Stimulated activated naive CD8-positive, alpha-beta T cell treated with anti-CD3 and anti-CD28 coated beads, Interleukin-15, Interleukin-2, amounts not matched to agents 100 ng/mL and 50 ng/mL, for 24 hours (primary cell): ENCODE data around the gene PRR12.

Experiments used
- H3K27ac Mint-ChIP-seq: one replicate; pipeline ENCODE4 v1.8.0; 2021; ENCODE audit warnings: mild to moderate bottlenecking, mixed read lengths
- H3K27me3 Mint-ChIP-seq: one replicate; pipeline ENCODE4 v1.8.0; 2021; ENCODE audit warnings: mixed read lengths
- H3K36me3 Mint-ChIP-seq: one replicate; pipeline ENCODE4 v1.8.0; 2021; ENCODE audit warnings: low read depth, mixed read lengths
- H3K4me1 Mint-ChIP-seq: one replicate; pipeline ENCODE4 v1.8.0; 2021; ENCODE audit warnings: low read depth, mixed read lengths
- H3K4me3 Mint-ChIP-seq: one replicate; pipeline ENCODE4 v1.8.0; 2021; ENCODE audit warnings: mild to moderate bottlenecking, mixed read lengths
- H3K9me3 Mint-ChIP-seq: one replicate; pipeline ENCODE4 v1.8.0; 2021; ENCODE audit warnings: mixed read lengths

Gene PRR12

GRCh38 chr19:49593233-49594113 lies 2.5 kb downstream of the PRR12 start:
- no peaks in the 10 kb centered on the region for H3K9me3 Mint-ChIP-seq
- H3K36me3 Mint-ChIP-seq = peaks cover 11% of the 10 kb centered on the region
- no peaks in the 10 kb centered on the region for H3K27me3 Mint-ChIP-seq
- peak overlapping the region; percentile 94 for H3K4me3 Mint-ChIP-seq
- H3K27ac Mint-ChIP-seq = peak overlapping the region; percentile 92
- H3K4me1 Mint-ChIP-seq = peaks cover 30% of the 10 kb centered on the region

GRCh38 chr19:49594157-49594992 lies 3.4 kb downstream of the PRR12 start:
- Mint-ChIP-seq H3K4me1 (peaks cover 24% of the 10 kb centered on the region), H3K9me3 (no peaks in the 10 kb centered on the region), H3K27me3 (no peaks in the 10 kb centered on the region), H3K36me3 (peaks cover 15% of the 10 kb centered on the region), H3K4me3 (peak overlapping the region; percentile 94), H3K27ac (peak overlapping the region; percentile 92)

GRCh38 chr19:49594993-49595818 lies 4.2 kb downstream of the PRR12 start:
- peaks cover 17% of the 10 kb centered on the region for H3K4me1 Mint-ChIP-seq
- H3K9me3 Mint-ChIP-seq = no peaks in the 10 kb centered on the region
- H3K36me3 Mint-ChIP-seq = peaks cover 20% of the 10 kb centered on the region
- no peak overlapping the region for H3K4me3 Mint-ChIP-seq
- no peaks in the 10 kb centered on the region for H3K27me3 Mint-ChIP-seq
- no peak overlapping the region for H3K27ac Mint-ChIP-seq

GRCh38 chr19:49595819-49596404 lies 4.9 kb downstream of the PRR12 start:
- no peak overlapping the region for H3K27ac Mint-ChIP-seq
- no peaks in the 10 kb centered on the region for H3K9me3 Mint-ChIP-seq
- no peaks in the 10 kb centered on the region for H3K27me3 Mint-ChIP-seq
- peaks cover 24% of the 10 kb centered on the region for H3K36me3 Mint-ChIP-seq
- no peak overlapping the region for H3K4me3 Mint-ChIP-seq
- H3K4me1 Mint-ChIP-seq = peaks cover 15% of the 10 kb centered on the region

- H3K4me1 Mint-ChIP-seq = peaks cover 18% of the 10 kb centered on the region
- no peak overlapping the region for H3K27ac Mint-ChIP-seq
- no peaks in the 10 kb centered on the region for H3K27me3 Mint-ChIP-seq
- no peaks in the 10 kb centered on the region for H3K9me3 Mint-ChIP-seq
- no peak overlapping the region for H3K4me3 Mint-ChIP-seq
- peaks cover 27% of the 10 kb centered on the region for H3K36me3 Mint-ChIP-seq
Measured at GRCh38 chr19:49596407-49596806, 5.4 kb downstream of the PRR12 start.

GRCh38 chr19:49596954-49597702 lies 6.1 kb downstream of the PRR12 start:
- Mint-ChIP-seq H3K4me1 (peaks cover 18% of the 10 kb centered on the region), H3K9me3 (no peaks in the 10 kb centered on the region), H3K27ac (no peak overlapping the region), H3K36me3 (peaks cover 27% of the 10 kb centered on the region), H3K4me3 (no peak overlapping the region), H3K27me3 (no peaks in the 10 kb centered on the region)

- Mint-ChIP-seq H3K36me3 (peaks cover 27% of the 10 kb centered on the region), H3K4me3 (no peak overlapping the region), H3K4me1 (peaks cover 18% of the 10 kb centered on the region), H3K27ac (no peak overlapping the region), H3K27me3 (no peaks in the 10 kb centered on the region), H3K9me3 (no peaks in the 10 kb centered on the region)
Measured at GRCh38 chr19:49597703-49597974, 6.7 kb downstream of the PRR12 start.

GRCh38 chr19:49599378-49600295 lies 8.7 kb downstream of the PRR12 start:
- H3K27me3 Mint-ChIP-seq = no peaks in the 10 kb centered on the region
- peak overlapping the region; percentile 65 for H3K27ac Mint-ChIP-seq
- no peak overlapping the region for H3K4me3 Mint-ChIP-seq
- peaks cover 21% of the 10 kb centered on the region for H3K36me3 Mint-ChIP-seq
- H3K9me3 Mint-ChIP-seq = no peaks in the 10 kb centered on the region
- H3K4me1 Mint-ChIP-seq = peaks cover 3% of the 10 kb centered on the region

- H3K27ac Mint-ChIP-seq = no peak overlapping the region
- peaks cover 6% of the 10 kb centered on the region for H3K4me1 Mint-ChIP-seq
- H3K27me3 Mint-ChIP-seq = no peaks in the 10 kb centered on the region
- no peaks in the 10 kb centered on the region for H3K9me3 Mint-ChIP-seq
- peaks cover 21% of the 10 kb centered on the region for H3K36me3 Mint-ChIP-seq
- no peak overlapping the region for H3K4me3 Mint-ChIP-seq
Measured at GRCh38 chr19:49601482-49602038, 10.6 kb downstream of the PRR12 start.

GRCh38 chr19:49602806-49603205 lies 11.8 kb downstream of the PRR12 start:
- no peak overlapping the region for H3K4me3 Mint-ChIP-seq
- no peaks in the 10 kb centered on the region for H3K27me3 Mint-ChIP-seq
- H3K9me3 Mint-ChIP-seq = no peaks in the 10 kb centered on the region
- peaks cover 6% of the 10 kb centered on the region for H3K4me1 Mint-ChIP-seq
- no peak overlapping the region for H3K27ac Mint-ChIP-seq
- H3K36me3 Mint-ChIP-seq = peaks cover 21% of the 10 kb centered on the region

- Mint-ChIP-seq H3K27me3 (no peaks in the 10 kb centered on the region), H3K27ac (no peak overlapping the region), H3K4me1 (peaks cover 6% of the 10 kb centered on the region), H3K4me3 (no peak overlapping the region), H3K36me3 (peaks cover 14% of the 10 kb centered on the region), H3K9me3 (no peaks in the 10 kb centered on the region)
Measured at GRCh38 chr19:49605605-49606004, 14.6 kb downstream of the PRR12 start.

GRCh38 chr19:49609499-49610092 lies 18.6 kb downstream of the PRR12 start:
- Mint-ChIP-seq H3K4me3 (no peak overlapping the region), H3K36me3 (peaks cover 7% of the 10 kb centered on the region), H3K4me1 (peaks cover 21% of the 10 kb centered on the region)

GRCh38 chr19:49613374-49613773 lies 22.4 kb downstream of the PRR12 start:
- H3K27ac Mint-ChIP-seq = no peak overlapping the region
- no peaks in the 10 kb centered on the region for H3K9me3 Mint-ChIP-seq
- no peak overlapping the region for H3K4me3 Mint-ChIP-seq
- peaks cover 23% of the 10 kb centered on the region for H3K4me1 Mint-ChIP-seq
- H3K27me3 Mint-ChIP-seq = no peaks in the 10 kb centered on the region
- H3K36me3 Mint-ChIP-seq = peaks cover 35% of the 10 kb centered on the region

More at GRCh38 chr19:49609499-49610092, 18.6 kb downstream of the PRR12 start:
- no peak overlapping the region for H3K27ac Mint-ChIP-seq
- H3K27me3 Mint-ChIP-seq = no peaks in the 10 kb centered on the region
- H3K9me3 Mint-ChIP-seq = no peaks in the 10 kb centered on the region
